NK-92 (cell line): Measurements from ENCODE around the gene PPARGC1A.

Experiments
- DNase-seq: peaks from one replicate; lab custom pipeline; 2025; ENCODE audit not compliant: unreplicated experiment; lab: John Stamatoyannopoulos, UW

The PPARGC1A gene

DNA sequence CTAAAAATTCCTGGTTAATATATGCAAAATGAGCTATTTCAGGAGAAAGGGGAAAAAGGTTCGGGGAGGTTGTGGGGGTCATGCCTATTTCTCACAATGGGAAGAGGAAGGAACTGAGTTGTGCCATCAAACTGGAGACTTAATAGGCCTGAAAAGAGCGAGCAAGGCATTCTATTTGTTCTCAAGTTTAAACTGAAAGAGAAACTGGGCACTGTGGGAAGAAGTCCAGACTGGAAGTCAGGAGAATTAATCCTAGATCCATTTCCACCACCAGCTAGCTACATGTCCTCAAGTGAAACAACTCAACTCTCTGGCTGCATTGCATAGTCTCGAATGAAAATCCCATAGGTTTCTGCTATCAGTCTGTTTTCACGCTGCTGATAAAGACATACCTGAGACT is 50.6 kb downstream of the PPARGC1A start:
- no peak for DNase-seq

- no peak for DNase-seq
Measured at GRCh38 chr4:23838607-23839006, 51.2 kb downstream of the PPARGC1A start.

- DNase-seq: no peak
Measured at GRCh38 chr4:23838131-23838530, 51.7 kb downstream of the PPARGC1A start.

DNA sequence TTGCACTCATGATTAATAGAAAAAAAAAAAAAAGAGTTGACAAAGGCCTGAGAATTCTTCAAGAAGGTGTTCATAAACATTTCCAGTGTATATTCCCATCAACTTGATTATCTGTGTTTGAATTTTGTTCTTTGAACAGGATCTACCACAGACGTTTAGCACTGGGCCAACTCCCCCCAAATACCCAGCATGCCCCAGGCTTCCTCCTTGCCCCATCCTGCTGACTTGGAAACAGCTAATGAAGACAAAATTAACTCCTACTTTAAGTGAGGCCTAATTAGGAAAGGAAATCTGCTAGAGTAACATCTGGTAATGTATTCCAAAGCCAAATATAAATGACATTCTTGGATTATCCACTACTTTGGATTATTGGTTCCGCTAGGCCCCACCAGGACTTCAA is 52.5 kb downstream of the PPARGC1A start:
- DNase-seq: no peak

GRCh38 chr4:23835774-23836478 is 53.9 kb downstream of the PPARGC1A start:
- no peak for DNase-seq

DNA sequence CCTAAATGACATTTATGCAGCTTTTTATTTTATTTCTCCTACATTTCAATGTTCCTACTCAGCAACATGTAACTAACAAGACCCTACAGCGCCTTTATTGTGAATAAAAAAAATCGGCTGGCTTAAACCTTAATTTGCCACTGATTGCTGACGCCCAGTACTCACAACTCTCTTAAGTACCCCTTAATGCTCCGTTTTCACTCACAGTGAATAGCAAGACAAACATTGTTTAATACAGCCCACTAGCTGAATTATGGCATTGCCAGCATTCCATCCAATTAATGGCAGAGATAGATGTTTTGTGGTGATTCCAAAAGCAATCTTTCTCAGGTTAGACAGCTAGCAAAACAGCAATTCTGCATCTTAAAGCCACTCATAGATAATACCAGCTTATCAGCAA is 61.1 kb downstream of the PPARGC1A start:
- no peak for DNase-seq

DNA sequence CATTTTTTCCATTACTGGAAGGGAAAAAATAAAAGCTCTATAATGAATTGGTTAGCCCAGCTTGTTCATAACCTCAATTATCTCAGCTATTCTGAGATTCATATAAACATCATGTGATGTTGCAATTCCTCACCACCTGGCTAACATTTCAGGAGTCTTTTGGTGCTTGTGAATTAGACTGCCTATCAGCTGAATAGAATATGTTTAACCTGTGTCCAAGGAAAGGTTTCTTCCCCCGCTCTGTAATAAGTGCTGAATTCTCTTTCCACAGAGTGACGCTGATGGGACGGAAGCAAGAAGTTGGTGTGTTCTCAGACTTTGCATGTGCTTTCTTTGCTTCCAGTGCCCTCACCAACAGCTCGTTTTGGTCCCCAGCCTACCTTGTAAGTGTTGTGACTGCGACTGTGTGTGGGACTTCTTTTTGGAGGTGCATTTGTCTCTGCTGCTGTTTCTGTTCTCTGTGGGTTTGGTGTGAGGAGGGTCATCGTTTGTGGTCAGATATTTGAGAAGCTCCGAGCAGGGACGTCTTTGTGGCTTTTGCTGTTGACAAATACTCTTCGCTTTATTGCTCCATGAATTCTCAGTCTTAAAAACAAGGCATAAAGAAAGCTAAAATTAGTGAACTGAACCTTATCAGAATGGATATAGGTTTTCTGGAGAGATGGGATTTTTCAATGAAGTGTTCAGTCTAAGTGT is 61.7 kb downstream of the PPARGC1A start:
- DNase-seq: no peak

GRCh38 chr4:23822181-23822580 is 67.7 kb downstream of the PPARGC1A start:
- DNase-seq: no peak

DNA sequence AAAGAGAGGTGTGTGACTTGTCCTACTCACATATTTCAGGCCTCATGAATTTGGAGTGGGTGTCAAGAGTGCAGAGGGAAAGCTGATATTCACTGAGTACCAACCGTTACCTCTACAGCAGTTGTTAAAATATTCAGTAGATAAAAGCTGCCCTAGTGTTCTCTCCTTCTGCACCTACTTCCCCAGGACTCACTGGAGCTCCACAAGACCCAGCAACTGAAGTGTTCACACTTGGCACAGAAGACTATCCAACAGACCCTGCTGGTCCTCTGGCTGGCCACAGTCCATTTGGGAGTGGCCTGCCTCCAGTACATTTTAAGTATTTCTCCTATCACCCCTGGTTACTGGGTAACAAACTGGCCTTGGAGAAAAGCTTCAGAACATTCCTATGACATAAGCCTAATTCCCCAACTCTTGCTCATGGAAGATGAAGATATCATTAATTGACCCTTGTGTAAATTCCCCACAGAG is 70.8 kb downstream of the PPARGC1A start:
- DNase-seq: no peak

- no peak for DNase-seq
Measured at GRCh38 chr4:23818097-23818885, 71.6 kb downstream of the PPARGC1A start.

GRCh38 chr4:23814996-23815660 is 74.7 kb downstream of the PPARGC1A start:
- DNase-seq: no peak

GRCh38 chr4:23814587-23814986 is 75.3 kb downstream of the PPARGC1A start:
- DNase-seq: no peak

DNA sequence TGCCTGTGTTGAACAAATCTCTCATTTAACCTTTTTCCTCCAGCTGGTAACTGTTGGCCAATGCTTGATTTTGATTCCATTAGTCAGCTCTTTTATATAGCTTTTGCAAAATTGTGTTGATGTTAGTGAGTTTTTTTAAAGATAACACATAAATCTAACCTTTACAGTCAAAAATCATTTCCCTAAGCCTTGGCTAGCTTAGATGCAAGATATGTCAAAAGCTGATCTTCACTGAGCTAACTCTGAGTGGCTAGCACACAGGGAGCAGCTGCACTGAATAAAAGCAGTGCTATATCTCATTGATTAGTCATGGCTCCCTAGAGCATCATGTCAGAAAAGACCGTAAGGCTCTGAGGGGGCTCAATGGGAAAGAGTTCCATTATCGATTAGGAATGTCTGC is 78.7 kb downstream of the PPARGC1A start:
- DNase-seq: no peak

GRCh38 chr4:23805450-23805851 is 84.4 kb downstream of the PPARGC1A start:
- DNase-seq: no peak

GRCh38 chr4:23789762-23790161 is 100.1 kb downstream of the PPARGC1A start:
- no peak for DNase-seq

DNA sequence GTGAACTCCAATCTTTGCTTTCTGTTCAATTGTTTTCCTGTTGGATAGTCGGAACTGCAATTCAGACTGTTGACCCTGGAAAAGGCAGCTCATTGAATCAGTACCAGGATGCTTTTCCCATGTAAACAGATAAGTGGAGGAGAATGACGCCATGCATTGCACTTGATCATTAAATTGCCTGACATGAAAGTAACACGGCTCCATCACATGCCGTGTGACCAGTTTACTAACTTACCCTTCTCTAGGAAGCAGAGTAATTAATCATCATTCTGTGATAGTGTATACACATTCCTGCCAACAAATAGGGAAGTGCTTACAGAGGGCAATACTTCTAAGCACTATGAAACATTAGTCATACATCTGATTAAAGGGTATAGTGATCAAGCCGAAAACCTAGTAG is 101.4 kb downstream of the PPARGC1A start:
- no peak for DNase-seq

- DNase-seq: no peak
Measured at GRCh38 chr4:23788027-23788426, 101.8 kb downstream of the PPARGC1A start.

- no peak for DNase-seq
Measured at GRCh38 chr4:23782778-23783437, 106.9 kb downstream of the PPARGC1A start.

DNA sequence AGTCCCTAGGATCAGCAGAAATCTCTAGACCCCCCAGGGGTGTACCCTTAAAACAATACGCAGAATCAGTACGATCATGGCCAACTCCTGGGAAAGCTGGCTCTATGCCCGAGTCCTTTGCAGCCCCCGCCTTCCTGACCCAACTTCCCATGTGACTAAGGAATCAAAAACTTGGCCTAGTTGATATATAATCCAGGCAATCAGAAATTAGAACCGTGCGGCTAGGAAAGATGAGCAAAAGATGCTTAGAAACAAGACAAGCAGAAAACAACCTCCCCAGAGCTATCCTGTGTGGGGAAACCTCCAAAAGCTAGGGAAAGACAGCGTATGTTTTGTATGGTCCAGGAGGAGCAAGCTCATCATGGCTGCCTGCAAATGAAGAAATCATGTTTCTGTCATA is 110.0 kb downstream of the PPARGC1A start:
- no peak for DNase-seq

GRCh38 chr4:23779422-23779821 is 110.4 kb downstream of the PPARGC1A start:
- no peak for DNase-seq

DNA sequence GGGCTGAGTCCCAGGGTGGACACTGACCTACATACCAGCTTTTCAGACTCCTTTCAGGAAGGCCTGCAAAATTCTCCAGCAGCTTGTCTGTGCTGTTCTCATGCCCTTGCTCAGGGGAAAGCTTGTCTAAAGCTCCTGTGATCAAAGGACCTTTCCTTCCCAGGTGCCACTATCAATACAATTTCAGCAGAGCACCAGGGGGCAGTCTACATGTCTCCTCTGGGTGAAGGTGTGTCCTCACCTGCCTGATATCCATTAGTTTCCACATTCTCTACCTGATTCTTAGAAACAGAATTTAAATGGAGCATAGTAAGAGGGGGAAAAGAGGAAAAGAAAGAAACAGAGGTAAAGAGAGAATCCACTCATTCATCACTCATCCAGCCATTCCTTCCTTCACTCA is 114.2 kb downstream of the PPARGC1A start:
- DNase-seq: no peak
